NT2/D1 (cell line): ENCODE results near the gene AGBL4.

Experiments
- SUZ12 ChIP-seq: IDR thresholded peaks from 2 replicates; pipeline ENCODE4 v1.6.1; 2011; ENCODE audit not compliant: insufficient read length, insufficient read depth; ENCODE audit errors: extremely low read depth
- ZNF274 ChIP-seq: IDR thresholded peaks from 2 replicates; pipeline ENCODE4 v1.6.1; 2011; ENCODE audit warnings: mild to moderate bottlenecking, low read depth, low read length

- TF ChIP-seq SUZ12 (no peak), ZNF274 (no peak)
Measured at GRCh38 chr1:48532976-48533375, 1490.8 kb downstream of the AGBL4 start.
